Neural cell (in vitro differentiated cells): ENCODE results near the gene CCNA2. TPM values are rescaled to one million over a fixed set of nuclear protein-coding genes. Genes with fewer than 3 reads are reported as not detected.

Experiments used
- H2AFZ ChIP-seq: fragments of 200-600, 300-800 bp; sonication (generic), shearing (Covaris generic); 2 replicates; pipeline ENCODE4 v1.6.0; 2014; ENCODE audit warnings: low read depth, mild to moderate bottlenecking, antibody characterized with exemption, low read length, moderate library complexity
- H3F3A ChIP-seq: fragments of 200-600 bp; shearing (Covaris generic); 2 replicates; pipeline ENCODE4 v1.6.1; 2016; ENCODE audit warnings: mild to moderate bottlenecking, moderate library complexity, mixed read lengths, antibody characterized with exemption, low read length; ENCODE audit not compliant: insufficient read depth, poor library complexity, severe bottlenecking
- H3K27ac ChIP-seq: fragments of 200-600, 300-800 bp; sonication (generic), shearing (Covaris generic); 2 replicates; pipeline ENCODE4 v1.5.1; 2014; ENCODE audit warnings: mild to moderate bottlenecking, low read length, moderate library complexity
- H3K27me3 ChIP-seq: fragments of 300-800, 200-600 bp; sonication (generic), shearing (Covaris generic); 2 replicates; pipeline ENCODE4 v1.6.0; 2014; ENCODE audit warnings: mild to moderate bottlenecking, low read depth, low read length, moderate library complexity; ENCODE audit not compliant: insufficient read depth
- H3K36me3 ChIP-seq: fragments of 300-800, 200-600 bp; sonication (generic), shearing (Covaris generic); 2 replicates; pipeline ENCODE4 v1.5.1; 2014; ENCODE audit warnings: mild to moderate bottlenecking, antibody characterized with exemption, low read length, moderate library complexity; ENCODE audit not compliant: insufficient read depth
- H3K4me2 ChIP-seq: fragments of 300-800, 200-600 bp; sonication (generic), shearing (Covaris generic); 2 replicates; pipeline ENCODE4 v1.6.0; 2014; ENCODE audit warnings: mild to moderate bottlenecking, low read length
- H3K4me3 ChIP-seq: fragments of 300-800, 200-600 bp; sonication (generic), shearing (Covaris generic); 2 replicates; pipeline ENCODE4 v1.5.1; 2014; ENCODE audit warnings: mild to moderate bottlenecking, low read length, moderate library complexity
- H3K79me2 ChIP-seq: fragments of 200-600 bp; shearing (Covaris generic); replicated peaks from 2 replicates; pipeline ENCODE4 v1.6.0; 2014; ENCODE audit warnings: mild to moderate bottlenecking, low read length, moderate library complexity; ENCODE audit not compliant: insufficient read depth
- H3K9ac ChIP-seq: fragments of 300-800, 200-600 bp; sonication (generic), shearing (Covaris generic); 2 replicates; pipeline ENCODE4 v1.6.1; 2016; ENCODE audit warnings: mild to moderate bottlenecking, low read length, mixed read lengths
- H3K9me2 ChIP-seq: fragments of 200-600 bp; shearing (Covaris generic); 2 replicates; pipeline ENCODE4 v1.6.1; 2016; ENCODE audit warnings: mild to moderate bottlenecking, low read length, mixed read lengths; ENCODE audit not compliant: insufficient read depth
- H3K9me3 ChIP-seq: fragments of 200-600, 300-800 bp; sonication (generic), shearing (Covaris generic); 2 replicates; pipeline ENCODE4 v1.6.1; 2016; ENCODE audit warnings: mild to moderate bottlenecking, mixed run types, low read length, moderate library complexity, mixed read lengths
- H4K20me1 ChIP-seq: fragments of 200-600 bp; shearing (Covaris generic); 2 replicates; pipeline ENCODE4 v1.6.1; 2016; ENCODE audit warnings: mild to moderate bottlenecking, mixed run types; ENCODE audit not compliant: insufficient read depth
- EP300 ChIP-seq: fragments of 450-650 bp; conservative IDR thresholded peaks from 2 replicates; pipeline ENCODE4 v1.6.1; 2014; ENCODE audit warnings: antibody characterized with exemption, mild to moderate bottlenecking, moderate library complexity; ENCODE audit not compliant: poor library complexity, severe bottlenecking
- EZH2 ChIP-seq: fragments of 200-600, 300-800 bp; shearing (Covaris generic), sonication (generic); IDR thresholded peaks from 2 replicates; pipeline ENCODE4 v1.6.1; 2014; ENCODE audit warnings: antibody characterized with exemption, low read length, borderline replicate concordance, mild to moderate bottlenecking; ENCODE audit not compliant: insufficient read depth, poor library complexity, severe bottlenecking
- MXI1 ChIP-seq: fragments of 450-650 bp; conservative IDR thresholded peaks from 2 replicates; pipeline ENCODE4 v1.6.1; 2014; ENCODE audit warnings: antibody characterized with exemption, mild to moderate bottlenecking; ENCODE audit not compliant: poor library complexity, severe bottlenecking
- POLR2AphosphoS5 ChIP-seq: IDR thresholded peaks from 2 replicates; pipeline ENCODE4 v1.6.1; 2012
- RAD21 ChIP-seq: fragments of 450-650 bp; conservative IDR thresholded peaks from 2 replicates; pipeline ENCODE4 v1.6.1; 2014; ENCODE audit warnings: antibody characterized with exemption, mild to moderate bottlenecking, moderate library complexity
- SMC3 ChIP-seq: fragments of 450-650 bp; conservative IDR thresholded peaks from 2 replicates; pipeline ENCODE4 v1.6.1; 2014; ENCODE audit warnings: antibody characterized with exemption, mild to moderate bottlenecking, moderate library complexity; ENCODE audit not compliant: poor library complexity
- TAF1 ChIP-seq: IDR thresholded peaks from 2 replicates; pipeline ENCODE4 v1.6.1; 2012; ENCODE audit warnings: low read depth
- polyA plus RNA-seq: library from polyadenylated mRNA; depleted of rRNA; stranded (reverse); fragments of >200 nt; gene quantifications from 2 replicates; pipeline ENCODE4 v1.2.3, GENCODE V29; 2014
- TF ChIP-seq, protein P1 (sequence below): fragments of 450-650 bp; IDR thresholded peaks from 2 replicates; pipeline ENCODE4 v1.5.1; 2014; ENCODE audit warnings: antibody characterized with exemption, mild to moderate bottlenecking, moderate library complexity; ENCODE audit not compliant: poor library complexity, severe bottlenecking
- TF ChIP-seq, protein P2 (sequence below): IDR thresholded peaks from 2 replicates; pipeline ENCODE4 v1.6.1; 2012; ENCODE audit warnings: borderline replicate concordance

Gene CCNA2
- polyA plus RNA-seq, 1 donor from 2014 or later: 7.5 TPM

DNA sequence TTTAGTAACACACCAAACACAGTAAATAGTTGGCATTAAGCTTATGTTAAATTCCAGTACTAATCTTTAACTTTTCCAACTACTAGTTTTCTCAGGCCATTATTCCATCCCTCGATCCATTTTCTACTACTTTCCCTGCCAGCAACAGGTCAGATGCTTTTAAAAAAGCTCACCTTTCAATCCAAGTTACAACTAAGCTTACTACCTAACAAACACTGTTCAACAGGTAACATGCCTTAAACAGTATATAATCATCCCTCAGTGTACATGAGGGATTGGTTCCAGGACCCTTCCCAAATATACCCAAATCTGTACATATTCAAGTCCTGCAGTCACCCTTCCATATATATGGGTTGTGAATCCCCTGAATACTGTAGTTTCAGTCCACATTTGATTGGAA is 5.5 kb downstream of the CCNA2 start:
- Histone ChIP-seq H3K9me2 (no peaks in the 10 kb centered on the region), H3K27ac (no peak overlapping the region), H2AFZ (no peak overlapping the region), H3K9me3 (no peaks in the 10 kb centered on the region), H3F3A (no peaks in the 10 kb centered on the region), H3K36me3 (no peaks in the 10 kb centered on the region), H3K9ac (no peak overlapping the region), H3K79me2 (peaks cover 26% of the 10 kb centered on the region), H3K27me3 (no peaks in the 10 kb centered on the region), H4K20me1 (no peaks in the 10 kb centered on the region), H3K4me2 (no peak overlapping the region), H3K4me3 (no peak overlapping the region)
- TF ChIP-seq, protein P1, sequence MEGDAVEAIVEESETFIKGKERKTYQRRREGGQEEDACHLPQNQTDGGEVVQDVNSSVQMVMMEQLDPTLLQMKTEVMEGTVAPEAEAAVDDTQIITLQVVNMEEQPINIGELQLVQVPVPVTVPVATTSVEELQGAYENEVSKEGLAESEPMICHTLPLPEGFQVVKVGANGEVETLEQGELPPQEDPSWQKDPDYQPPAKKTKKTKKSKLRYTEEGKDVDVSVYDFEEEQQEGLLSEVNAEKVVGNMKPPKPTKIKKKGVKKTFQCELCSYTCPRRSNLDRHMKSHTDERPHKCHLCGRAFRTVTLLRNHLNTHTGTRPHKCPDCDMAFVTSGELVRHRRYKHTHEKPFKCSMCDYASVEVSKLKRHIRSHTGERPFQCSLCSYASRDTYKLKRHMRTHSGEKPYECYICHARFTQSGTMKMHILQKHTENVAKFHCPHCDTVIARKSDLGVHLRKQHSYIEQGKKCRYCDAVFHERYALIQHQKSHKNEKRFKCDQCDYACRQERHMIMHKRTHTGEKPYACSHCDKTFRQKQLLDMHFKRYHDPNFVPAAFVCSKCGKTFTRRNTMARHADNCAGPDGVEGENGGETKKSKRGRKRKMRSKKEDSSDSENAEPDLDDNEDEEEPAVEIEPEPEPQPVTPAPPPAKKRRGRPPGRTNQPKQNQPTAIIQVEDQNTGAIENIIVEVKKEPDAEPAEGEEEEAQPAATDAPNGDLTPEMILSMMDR: no peak

DNA sequence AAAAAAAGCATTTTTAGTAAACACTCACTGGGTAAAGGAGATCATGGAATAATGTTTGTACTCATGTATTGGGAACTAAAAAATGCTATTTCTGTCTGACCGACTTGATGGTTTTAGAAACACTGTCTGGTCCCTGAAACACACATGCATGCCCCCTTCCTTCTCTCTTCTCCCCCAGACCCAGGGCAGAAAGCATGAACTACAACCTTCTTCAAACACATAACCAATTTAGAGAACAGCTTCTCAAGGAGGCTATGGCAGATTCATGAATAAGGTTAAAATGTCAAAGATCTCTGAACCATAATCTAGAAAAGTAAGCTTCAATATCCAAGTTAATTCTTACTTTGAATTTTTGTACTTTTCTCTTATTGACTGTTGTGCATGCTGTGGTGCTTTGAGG is 6.0 kb downstream of the CCNA2 start:
- Histone ChIP-seq H2AFZ (no peak overlapping the region), H3F3A (no peaks in the 10 kb centered on the region), H3K27me3 (no peaks in the 10 kb centered on the region), H3K9me2 (no peaks in the 10 kb centered on the region), H3K36me3 (no peaks in the 10 kb centered on the region), H3K9me3 (no peaks in the 10 kb centered on the region), H3K4me2 (no peak overlapping the region), H3K79me2 (peaks cover 21% of the 10 kb centered on the region), H3K4me3 (no peak overlapping the region), H3K27ac (no peak overlapping the region), H4K20me1 (no peaks in the 10 kb centered on the region), H3K9ac (no peak overlapping the region)
- no peak for TF ChIP-seq TAF1
- no peak for TF ChIP-seq RAD21

DNA sequence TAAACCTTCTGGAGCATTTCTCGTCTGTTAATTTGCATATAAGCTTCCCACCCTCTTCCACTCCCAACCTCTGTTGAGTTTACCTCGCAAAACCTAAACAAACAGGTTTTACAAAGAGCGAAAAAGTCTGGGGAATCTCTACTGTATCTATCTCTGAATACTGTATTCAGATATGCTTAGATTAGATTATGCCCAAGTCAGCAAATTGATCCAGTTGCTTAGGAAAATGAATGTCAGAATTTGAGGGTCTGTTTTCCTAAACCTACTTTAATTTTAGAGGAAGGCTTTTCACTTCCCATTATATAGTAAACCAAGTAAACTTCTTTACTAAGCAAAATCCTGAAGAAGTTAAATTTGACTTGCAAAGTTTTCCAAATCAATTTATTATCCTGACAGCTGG is 6.7 kb downstream of the CCNA2 start:
- Histone ChIP-seq H3K79me2 (peaks cover 14% of the 10 kb centered on the region), H3K27ac (no peak overlapping the region), H3K9ac (no peak overlapping the region), H3K36me3 (no peaks in the 10 kb centered on the region), H3F3A (no peaks in the 10 kb centered on the region), H3K9me3 (no peaks in the 10 kb centered on the region), H3K4me2 (no peak overlapping the region), H3K9me2 (no peaks in the 10 kb centered on the region), H2AFZ (no peak overlapping the region), H4K20me1 (no peaks in the 10 kb centered on the region), H3K4me3 (no peak overlapping the region), H3K27me3 (no peaks in the 10 kb centered on the region)
- TF ChIP-seq EZH2 (no peak), RAD21 (no peak), SMC3 (no peak), MXI1 (no peak), EP300 (no peak), POLR2AphosphoS5 (no peak), TAF1 (no peak)
- TF ChIP-seq, protein P2, sequence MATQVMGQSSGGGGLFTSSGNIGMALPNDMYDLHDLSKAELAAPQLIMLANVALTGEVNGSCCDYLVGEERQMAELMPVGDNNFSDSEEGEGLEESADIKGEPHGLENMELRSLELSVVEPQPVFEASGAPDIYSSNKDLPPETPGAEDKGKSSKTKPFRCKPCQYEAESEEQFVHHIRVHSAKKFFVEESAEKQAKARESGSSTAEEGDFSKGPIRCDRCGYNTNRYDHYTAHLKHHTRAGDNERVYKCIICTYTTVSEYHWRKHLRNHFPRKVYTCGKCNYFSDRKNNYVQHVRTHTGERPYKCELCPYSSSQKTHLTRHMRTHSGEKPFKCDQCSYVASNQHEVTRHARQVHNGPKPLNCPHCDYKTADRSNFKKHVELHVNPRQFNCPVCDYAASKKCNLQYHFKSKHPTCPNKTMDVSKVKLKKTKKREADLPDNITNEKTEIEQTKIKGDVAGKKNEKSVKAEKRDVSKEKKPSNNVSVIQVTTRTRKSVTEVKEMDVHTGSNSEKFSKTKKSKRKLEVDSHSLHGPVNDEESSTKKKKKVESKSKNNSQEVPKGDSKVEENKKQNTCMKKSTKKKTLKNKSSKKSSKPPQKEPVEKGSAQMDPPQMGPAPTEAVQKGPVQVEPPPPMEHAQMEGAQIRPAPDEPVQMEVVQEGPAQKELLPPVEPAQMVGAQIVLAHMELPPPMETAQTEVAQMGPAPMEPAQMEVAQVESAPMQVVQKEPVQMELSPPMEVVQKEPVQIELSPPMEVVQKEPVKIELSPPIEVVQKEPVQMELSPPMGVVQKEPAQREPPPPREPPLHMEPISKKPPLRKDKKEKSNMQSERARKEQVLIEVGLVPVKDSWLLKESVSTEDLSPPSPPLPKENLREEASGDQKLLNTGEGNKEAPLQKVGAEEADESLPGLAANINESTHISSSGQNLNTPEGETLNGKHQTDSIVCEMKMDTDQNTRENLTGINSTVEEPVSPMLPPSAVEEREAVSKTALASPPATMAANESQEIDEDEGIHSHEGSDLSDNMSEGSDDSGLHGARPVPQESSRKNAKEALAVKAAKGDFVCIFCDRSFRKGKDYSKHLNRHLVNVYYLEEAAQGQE: no peak
- TF ChIP-seq, protein P1: no peak
